ENCODE data around the gene S1PR4.
"Not testable (repeated sequence)": the region's sequence is repeated elsewhere in the genome, so short reads cannot be mapped to it uniquely, and the experiment has no call there.

Gene S1PR4

GRCh38 chr19:3145909-3146676 is 32.5 kb upstream of the S1PR4 start:
- no peak for TF ChIP-seq JUND (IDR thresholded peaks at IDR 0.05; ENCODE audit: low read depth)
- in situ Hi-C loops (cut with HindIII; ENCODE audit: low pct_unique_long_range_greater_than_20kb, low sequenced_read_pairs) = no loop called here
- no peak for DNase-seq (ENCODE audit: low read depth in 1 of 2, low spot score in 1 of 2)

- DNase-seq (ENCODE audit: low read depth in 1 of 2, low spot score in 1 of 2) = no peak
- in situ Hi-C loops (cut with HindIII; ENCODE audit: low pct_unique_long_range_greater_than_20kb, low sequenced_read_pairs) = no loop called here
- no peak for TF ChIP-seq JUND (IDR thresholded peaks at IDR 0.05; ENCODE audit: low read depth)
Observed at GRCh38 chr19:3146677-3147100, 31.9 kb upstream of the S1PR4 start.

- in situ Hi-C loops (cut with HindIII; ENCODE audit: low pct_unique_long_range_greater_than_20kb, low sequenced_read_pairs) = no loop called here
- no peak for TF ChIP-seq JUND (IDR thresholded peaks at IDR 0.05; ENCODE audit: low read depth)
- DNase-seq (ENCODE audit: low read depth in 1 of 2, low spot score in 1 of 2) = no peak
Observed at GRCh38 chr19:3148503-3148902, 30.1 kb upstream of the S1PR4 start.

GRCh38 chr19:3149089-3149488 is 29.5 kb upstream of the S1PR4 start:
- DNase-seq (ENCODE audit: low read depth in 1 of 2, low spot score in 1 of 2) = no peak
- in situ Hi-C loops (cut with HindIII; ENCODE audit: low pct_unique_long_range_greater_than_20kb, low sequenced_read_pairs) = no loop called here

GRCh38 chr19:3149526-3150505 is 28.8 kb upstream of the S1PR4 start:
- no peak for TF ChIP-seq JUND (IDR thresholded peaks at IDR 0.05; ENCODE audit: low read depth)
- no peak for DNase-seq (ENCODE audit: low read depth in 1 of 2, low spot score in 1 of 2)
- in situ Hi-C loops (cut with HindIII; ENCODE audit: low pct_unique_long_range_greater_than_20kb, low sequenced_read_pairs) = no loop called here

More at GRCh38 chr19:3149089-3149488, 29.5 kb upstream of the S1PR4 start:
- TF ChIP-seq JUND (IDR thresholded peaks at IDR 0.05; ENCODE audit: low read depth) = no peak

GRCh38 chr19:3150739-3151329 is 27.7 kb upstream of the S1PR4 start:
- no peak for DNase-seq (ENCODE audit: low read depth in 1 of 2, low spot score in 1 of 2)
- in situ Hi-C loops (cut with HindIII; ENCODE audit: low pct_unique_long_range_greater_than_20kb, low sequenced_read_pairs) = no loop called here
- TF ChIP-seq JUND (IDR thresholded peaks at IDR 0.05; ENCODE audit: low read depth) = no peak

GRCh38 chr19:3151563-3152418 is 26.8 kb upstream of the S1PR4 start:
- TF ChIP-seq JUND (IDR thresholded peaks at IDR 0.05; ENCODE audit: low read depth) = no peak
- in situ Hi-C loops (cut with HindIII; ENCODE audit: low pct_unique_long_range_greater_than_20kb, low sequenced_read_pairs) = no loop called here
- no peak for DNase-seq (ENCODE audit: low read depth in 1 of 2, low spot score in 1 of 2)

- in situ Hi-C loops (cut with HindIII; ENCODE audit: low pct_unique_long_range_greater_than_20kb, low sequenced_read_pairs) = no loop called here
- TF ChIP-seq JUND (IDR thresholded peaks at IDR 0.05; ENCODE audit: low read depth) = no peak
- no peak for DNase-seq (ENCODE audit: low read depth in 1 of 2, low spot score in 1 of 2)
Observed at GRCh38 chr19:3152419-3152780, 26.2 kb upstream of the S1PR4 start.

- in situ Hi-C loops (cut with HindIII; ENCODE audit: low pct_unique_long_range_greater_than_20kb, low sequenced_read_pairs) = no loop called here
- no peak for TF ChIP-seq JUND (IDR thresholded peaks at IDR 0.05; ENCODE audit: low read depth)
- no peak for DNase-seq (ENCODE audit: low read depth in 1 of 2, low spot score in 1 of 2)
Observed at GRCh38 chr19:3153286-3154230, 25.0 kb upstream of the S1PR4 start.

GRCh38 chr19:3154447-3154846 is 24.1 kb upstream of the S1PR4 start:
- in situ Hi-C loops (cut with HindIII; ENCODE audit: low pct_unique_long_range_greater_than_20kb, low sequenced_read_pairs); DNase-seq (ENCODE audit: low read depth in 1 of 2, low spot score in 1 of 2): not testable (repeated sequence)

All from T47D (cell line).